ENCODE results near the gene BSND.

Gene BSND

GRCh38 chr1:54975356-54976108 is 23.2 kb upstream of the BSND start:
- DNase-seq (ENCODE audit: low read depth, low spot score): no peak

- no peak for DNase-seq (ENCODE audit: low read depth, low spot score)
Measured at GRCh38 chr1:54976747-54977146, 22.0 kb upstream of the BSND start.

- no peak for DNase-seq (ENCODE audit: low read depth, low spot score)
Measured at GRCh38 chr1:54977533-54978297, 21.0 kb upstream of the BSND start.

GRCh38 chr1:54978528-54979326 is 20.0 kb upstream of the BSND start:
- DNase-seq (ENCODE audit: low read depth, low spot score): no peak

GRCh38 chr1:54979327-54979891 is 19.3 kb upstream of the BSND start:
- DNase-seq (ENCODE audit: low read depth, low spot score): no peak

GRCh38 chr1:54980046-54980527 is 18.6 kb upstream of the BSND start:
- no peak for DNase-seq (ENCODE audit: low read depth, low spot score)

- DNase-seq (ENCODE audit: low read depth, low spot score): no peak
Measured at GRCh38 chr1:54980528-54981241, 18.0 kb upstream of the BSND start, which contains the start of gene TMEM61. TSS of gene TMEM61 (plus strand) at chr1:54980628. CDS start at chr1:54981066, 438 bp downstream.

GRCh38 chr1:54981466-54981865 is 17.3 kb upstream of the BSND start:
- no peak for DNase-seq (ENCODE audit: low read depth, low spot score)

- no peak for DNase-seq (ENCODE audit: low read depth, low spot score)
Measured at GRCh38 chr1:54982739-54983138, 16.0 kb upstream of the BSND start.

GRCh38 chr1:54984131-54984842 is 14.4 kb upstream of the BSND start:
- no peak for DNase-seq (ENCODE audit: low read depth, low spot score)

GRCh38 chr1:54985556-54985955 is 13.2 kb upstream of the BSND start:
- DNase-seq (ENCODE audit: low read depth, low spot score): no peak

- DNase-seq (ENCODE audit: low read depth, low spot score): no peak
Measured at GRCh38 chr1:54986025-54986424, 12.7 kb upstream of the BSND start.

GRCh38 chr1:54986533-54986932 is 12.2 kb upstream of the BSND start:
- no peak for DNase-seq (ENCODE audit: low read depth, low spot score)

GRCh38 chr1:54987427-54987826 is 11.3 kb upstream of the BSND start:
- no peak for DNase-seq (ENCODE audit: low read depth, low spot score)

GRCh38 chr1:54987919-54988705 is 10.6 kb upstream of the BSND start:
- DNase-seq (ENCODE audit: low read depth, low spot score): no peak

- DNase-seq (ENCODE audit: low read depth, low spot score): no peak
Measured at GRCh38 chr1:54988975-54989374, 9.8 kb upstream of the BSND start.

GRCh38 chr1:54989473-54989872 is 9.3 kb upstream of the BSND start:
- DNase-seq (ENCODE audit: low read depth, low spot score): no peak

GRCh38 chr1:54989968-54990810 is 8.5 kb upstream of the BSND start:
- DNase-seq (ENCODE audit: low read depth, low spot score): no peak

- no peak for DNase-seq (ENCODE audit: low read depth, low spot score)
Measured at GRCh38 chr1:54990916-54991315, 7.8 kb upstream of the BSND start.

Data from brain pericyte (primary cell).